ENCODE results near the gene STPG2. TPM values are rescaled to one million over a fixed set of nuclear protein-coding genes. Genes with fewer than 3 reads are reported as not detected.
A peak's percentile ranks its signal among the peaks of the same experiment; 100 is the strongest.

STPG2 gene
- total RNA-seq, 1 experiment from 2014 or later: 0.20 TPM

- H3K9me3 ChIP-seq (ENCODE audit: control insufficient read depth, low read depth, low read length): no peaks in the 10 kb centered on the region
- no peak overlapping the region for H3K9ac ChIP-seq (ENCODE audit: extremely low read depth, insufficient read length, low read length)
- TF ChIP-seq CTCF (conservative IDR thresholded peaks at IDR 0.05): peak; percentile 78
- Mint-ChIP-seq H3K27ac (no peak overlapping the region), H3K27me3 (ENCODE audit: low read depth) (no peaks in the 10 kb centered on the region; the same call in 1 of the 2 replicates), H3K36me3 (ENCODE audit: insufficient read depth in 1 of 3, low read depth in 3 of 3) (no peaks in the 10 kb centered on the region), H3K9me3 (no peaks in the 10 kb centered on the region), H3K4me1 (no peaks in the 10 kb centered on the region), H3K4me3 (no peak overlapping the region)
- H3K4me1 ChIP-seq (ENCODE audit: insufficient read depth, low read length): no peaks in the 10 kb centered on the region
- H2BK15ac ChIP-seq (ENCODE audit: low read depth, low read length): no peak overlapping the region
- no peak overlapping the region for H2BK120ac ChIP-seq (ENCODE audit: low read depth, low read length, poor library complexity, severe bottlenecking)
- no peak overlapping the region for H3K27ac ChIP-seq (ENCODE audit: insufficient read length, low read depth, low read length)
- no peak overlapping the region for H2AK5ac ChIP-seq (ENCODE audit: insufficient read length, low read length)
- H3K27me3 ChIP-seq (ENCODE audit: insufficient read depth, low read length): no peaks in the 10 kb centered on the region
- no peak overlapping the region for H3K56ac ChIP-seq (ENCODE audit: insufficient read length, low read depth, low read length)
- no peaks in the 10 kb centered on the region for H4K20me1 ChIP-seq (ENCODE audit: control insufficient read depth, insufficient read depth, insufficient read length)
- no peak overlapping the region for H4K5ac ChIP-seq (ENCODE audit: insufficient read length, low read depth, low read length)
- no peak overlapping the region for H3T11ph ChIP-seq (ENCODE audit: low read length)
- no peak overlapping the region for H3K23ac ChIP-seq (ENCODE audit: insufficient read length, low read depth, low read length)
- no peak overlapping the region for H4K91ac ChIP-seq (ENCODE audit: insufficient read length, low read depth, low read length)
- H2BK20ac ChIP-seq (ENCODE audit: low read depth, low read length, poor library complexity, severe bottlenecking): no peak overlapping the region
- H3K4ac ChIP-seq (ENCODE audit: low read depth, low read length): no peak overlapping the region
- no peaks in the 10 kb centered on the region for H3K79me1 ChIP-seq (ENCODE audit: insufficient read depth, low read depth, low read length, poor library complexity, severe bottlenecking)
- no peak overlapping the region for H2AFZ ChIP-seq (ENCODE audit: low read length)
- no peak overlapping the region for H2BK5ac ChIP-seq (ENCODE audit: insufficient read length, low read length)
- no peak overlapping the region for H3K14ac ChIP-seq (ENCODE audit: insufficient read depth, low read length)
- no peaks in the 10 kb centered on the region for H3K23me2 ChIP-seq (ENCODE audit: insufficient read length, low read depth, low read length, poor library complexity, severe bottlenecking)
- H3K18ac ChIP-seq (ENCODE audit: insufficient read length, low read depth, low read length): no peak overlapping the region
- no peak overlapping the region for H2BK12ac ChIP-seq (ENCODE audit: insufficient read length, low read depth, low read length)
- WGBS (ENCODE audit: extremely low coverage, insufficient read length, low lambda C conversion rate): no CpG with 5 or more reads among the region's 5 CpGs
- no peak for DNase-seq
- H3K4me2 ChIP-seq (ENCODE audit: insufficient read depth, insufficient read length, low read length): no peak overlapping the region
- H4K8ac ChIP-seq (replicated peaks; ENCODE audit: insufficient read length, low read depth, low read length): no peak overlapping the region
- no peaks in the 10 kb centered on the region for H3K79me2 ChIP-seq (ENCODE audit: insufficient read depth, low read length)
Observed at GRCh38 chr4:97984545-97985131, 158.6 kb downstream of the STPG2 start.

All from H9 (cell line).